ENCODE data around the gene PNPLA7.
A peak's percentile ranks its signal among the peaks of the same experiment; 100 is the strongest.

PNPLA7 gene

GRCh38 chr9:137492464-137493363, 57.5 kb downstream of the PNPLA7 start:
- POLR2A ChIA-PET = no interaction called here

GRCh38 chr9:137491735-137492432, 58.3 kb downstream of the PNPLA7 start:
- ChIA-PET CTCF (interaction anchor here (0.8 kb wide), 1 partner anchor 43 kb away, joined by 3 read pairs; no protein-coding TSS in a partner anchor), POLR2A (no interaction called here)
- no peak for TF ChIP-seq NFRKB (IDR thresholded peaks at IDR 0.05)
- TF ChIP-seq CTBP1 (IDR thresholded peaks at IDR 0.05; ENCODE audit: borderline replicate concordance) = no peak
- no peak for TF ChIP-seq ELF4 (IDR thresholded peaks at IDR 0.05)
- no peak for TF ChIP-seq FOXA1 (IDR thresholded peaks at IDR 0.05)
- TF ChIP-seq HDGF (IDR thresholded peaks at IDR 0.05; ENCODE audit: borderline replicate concordance) = no peak
- TF ChIP-seq TARDBP (IDR thresholded peaks at IDR 0.05) = no peak
- no peak for TF ChIP-seq BHLHE40 (IDR thresholded peaks at IDR 0.05; ENCODE audit: borderline replicate concordance)
- no peak for TF ChIP-seq SUZ12 (IDR thresholded peaks at IDR 0.05)
- no peak for TF ChIP-seq L3MBTL2 (conservative IDR thresholded peaks at IDR 0.05)
- TF ChIP-seq SP1 (IDR thresholded peaks at IDR 0.05) = no peak
- no peak for TF ChIP-seq LEF1 (IDR thresholded peaks at IDR 0.05; ENCODE audit: borderline replicate concordance)
- no peak for TF ChIP-seq FOXK2 (IDR thresholded peaks at IDR 0.05)
- TF ChIP-seq PKNOX1 (IDR thresholded peaks at IDR 0.05) = no peak
- no peak for TF ChIP-seq FOXM1 (IDR thresholded peaks at IDR 0.05; ENCODE audit: borderline replicate concordance)
- TF ChIP-seq ARNT (IDR thresholded peaks at IDR 0.05) = no peak
- no peak for TF ChIP-seq ZNF384 (IDR thresholded peaks at IDR 0.05)
- DNase-seq (ENCODE audit: extremely low spot score) = no peak

More at GRCh38 chr9:137492464-137493363, 57.5 kb downstream of the PNPLA7 start:
- TF ChIP-seq FOXK2 (IDR thresholded peaks at IDR 0.05) (no peak), L3MBTL2 (conservative IDR thresholded peaks at IDR 0.05) (no peak), ARNT (IDR thresholded peaks at IDR 0.05) (no peak), HDGF (IDR thresholded peaks at IDR 0.05; ENCODE audit: borderline replicate concordance) (no peak), ZNF384 (IDR thresholded peaks at IDR 0.05) (no peak), PKNOX1 (IDR thresholded peaks at IDR 0.05) (no peak), ELF4 (IDR thresholded peaks at IDR 0.05) (no peak), CTBP1 (IDR thresholded peaks at IDR 0.05; ENCODE audit: borderline replicate concordance) (no peak), FOXA1 (IDR thresholded peaks at IDR 0.05) (no peak), NFRKB (IDR thresholded peaks at IDR 0.05) (no peak), LEF1 (IDR thresholded peaks at IDR 0.05; ENCODE audit: borderline replicate concordance) (no peak)
- CTCF ChIA-PET = interaction anchor here (0.8 kb wide), 1 partner anchor 43 kb away, joined by 3 read pairs; no protein-coding TSS in a partner anchor
- peak; percentile 92 for DNase-seq (ENCODE audit: extremely low spot score)

- ChIA-PET CTCF (no interaction called here), POLR2A (no interaction called here)
- no peak for DNase-seq (ENCODE audit: extremely low spot score)
- TF ChIP-seq TARDBP (IDR thresholded peaks at IDR 0.05) = no peak
- TF ChIP-seq BHLHE40 (IDR thresholded peaks at IDR 0.05; ENCODE audit: borderline replicate concordance) = no peak
- no peak for TF ChIP-seq FOXM1 (IDR thresholded peaks at IDR 0.05; ENCODE audit: borderline replicate concordance)
- no peak for TF ChIP-seq SP1 (IDR thresholded peaks at IDR 0.05)
- no peak for TF ChIP-seq HDGF (IDR thresholded peaks at IDR 0.05; ENCODE audit: borderline replicate concordance)
- no peak for TF ChIP-seq NFRKB (IDR thresholded peaks at IDR 0.05)
- no peak for TF ChIP-seq PKNOX1 (IDR thresholded peaks at IDR 0.05)
- no peak for TF ChIP-seq L3MBTL2 (conservative IDR thresholded peaks at IDR 0.05)
- TF ChIP-seq ELF4 (IDR thresholded peaks at IDR 0.05) = no peak
- no peak for TF ChIP-seq ZNF384 (IDR thresholded peaks at IDR 0.05)
- no peak for TF ChIP-seq CTBP1 (IDR thresholded peaks at IDR 0.05; ENCODE audit: borderline replicate concordance)
- TF ChIP-seq SUZ12 (IDR thresholded peaks at IDR 0.05) = no peak
- TF ChIP-seq FOXA1 (IDR thresholded peaks at IDR 0.05) = no peak
- TF ChIP-seq FOXK2 (IDR thresholded peaks at IDR 0.05) = no peak
- TF ChIP-seq ARNT (IDR thresholded peaks at IDR 0.05) = no peak
- TF ChIP-seq LEF1 (IDR thresholded peaks at IDR 0.05; ENCODE audit: borderline replicate concordance) = no peak
These were observed 59.5 kb downstream of the PNPLA7 start for GRCh38 chr9:137490532-137491186.

- TF ChIP-seq ELF4 (IDR thresholded peaks at IDR 0.05) = no peak
- TF ChIP-seq ZNF384 (IDR thresholded peaks at IDR 0.05) = no peak
- no peak for TF ChIP-seq SUZ12 (IDR thresholded peaks at IDR 0.05)
- TF ChIP-seq BHLHE40 (IDR thresholded peaks at IDR 0.05; ENCODE audit: borderline replicate concordance) = no peak
- no peak for TF ChIP-seq L3MBTL2 (conservative IDR thresholded peaks at IDR 0.05)
- TF ChIP-seq CTBP1 (IDR thresholded peaks at IDR 0.05; ENCODE audit: borderline replicate concordance) = no peak
- no peak for TF ChIP-seq SP1 (IDR thresholded peaks at IDR 0.05)
- no peak for TF ChIP-seq NFRKB (IDR thresholded peaks at IDR 0.05)
- no peak for TF ChIP-seq FOXA1 (IDR thresholded peaks at IDR 0.05)
- no peak for TF ChIP-seq FOXM1 (IDR thresholded peaks at IDR 0.05; ENCODE audit: borderline replicate concordance)
- no peak for TF ChIP-seq ARNT (IDR thresholded peaks at IDR 0.05)
- TF ChIP-seq TARDBP (IDR thresholded peaks at IDR 0.05) = no peak
- TF ChIP-seq HDGF (IDR thresholded peaks at IDR 0.05; ENCODE audit: borderline replicate concordance) = no peak
- no peak for TF ChIP-seq LEF1 (IDR thresholded peaks at IDR 0.05; ENCODE audit: borderline replicate concordance)
- no peak for TF ChIP-seq FOXK2 (IDR thresholded peaks at IDR 0.05)
- TF ChIP-seq PKNOX1 (IDR thresholded peaks at IDR 0.05) = no peak
- POLR2A ChIA-PET = no interaction called here
- CTCF ChIA-PET = no interaction called here
- no peak for DNase-seq (ENCODE audit: extremely low spot score)
These were observed 61.3 kb downstream of the PNPLA7 start for GRCh38 chr9:137488906-137489305.

All from HEK293T (cell line).